A172 (cell line): ENCODE results near the gene SEMA3C. TPM values are rescaled to one million over a fixed set of nuclear protein-coding genes. Genes with fewer than 3 reads are reported as not detected.
A peak's percentile ranks its signal among the peaks of the same experiment; 100 is the strongest.

Source experiments
- DNase-seq: peaks from one replicate; pipeline ENCODE4 v3.0.0-alpha.2; 2015; ENCODE audit warnings: low spot score
- total RNA-seq: library from RNA; depleted of rRNA; stranded (reverse); fragments of >200 nt; shearing (Covaris generic); gene quantifications from 2 replicates; pipeline ENCODE4 v1.2.3, GENCODE V29; 2014

The SEMA3C gene
- total RNA-seq, 1 experiment from 2014 or later = 268 TPM

DNA sequence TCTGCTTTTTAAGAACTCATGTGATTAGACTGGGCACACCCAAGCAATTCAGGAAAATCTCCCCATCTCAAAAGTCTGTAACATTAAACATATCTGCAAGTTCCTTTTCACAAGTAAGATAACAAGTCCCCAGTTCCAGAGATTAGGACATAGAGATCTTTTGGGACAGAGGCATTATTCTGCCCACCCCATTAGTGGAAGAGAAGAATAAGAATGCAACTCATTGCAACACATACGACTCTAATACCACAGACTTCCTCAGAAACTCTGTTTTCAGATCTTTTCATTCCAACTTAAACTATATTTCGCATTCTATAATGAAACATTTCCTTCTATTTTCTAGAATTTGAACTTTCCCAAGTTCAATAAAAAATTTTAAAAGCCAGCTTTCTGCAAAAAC lies 137.7 kb downstream of the SEMA3C start:
- no peak for DNase-seq

- DNase-seq = no peak
Measured at GRCh38 chr7:80779456-80779855, 139.4 kb downstream of the SEMA3C start.

GRCh38 chr7:80775897-80776296 lies 143.0 kb downstream of the SEMA3C start:
- no peak for DNase-seq

- DNase-seq = no peak
Measured at GRCh38 chr7:80775482-80775881, 143.4 kb downstream of the SEMA3C start.

- DNase-seq = no peak
Measured at GRCh38 chr7:80774843-80775242, 144.0 kb downstream of the SEMA3C start.

- no peak for DNase-seq
Measured at GRCh38 chr7:80773787-80774508, 144.9 kb downstream of the SEMA3C start.

- no peak for DNase-seq
Measured at GRCh38 chr7:80772347-80772993, 146.4 kb downstream of the SEMA3C start.

GRCh38 chr7:80771523-80771922 lies 147.3 kb downstream of the SEMA3C start:
- DNase-seq = peak; percentile 66

DNA sequence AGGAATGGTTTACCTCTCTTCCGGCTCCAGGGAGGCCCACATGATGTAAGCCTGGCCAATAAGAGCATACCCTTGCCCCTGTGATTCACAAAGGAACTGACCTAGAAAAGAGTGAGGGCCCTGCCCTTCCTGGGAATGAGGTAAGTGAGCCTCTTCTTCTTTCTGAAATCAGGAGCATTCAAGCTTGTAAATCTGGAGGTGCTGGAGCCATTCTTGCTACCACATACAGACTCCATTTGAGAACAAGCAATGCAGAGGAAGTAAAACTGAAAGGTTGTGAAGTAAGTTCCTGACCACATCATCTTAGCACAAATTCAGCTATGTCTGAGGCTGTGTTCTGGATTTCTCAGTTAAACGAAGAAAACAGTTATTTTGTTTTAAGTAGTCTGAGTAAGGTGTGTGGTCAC lies 148.2 kb downstream of the SEMA3C start:
- peak; percentile 51 for DNase-seq

- peak; percentile 84 for DNase-seq
Measured at GRCh38 chr7:80770061-80770460, 148.8 kb downstream of the SEMA3C start.

GRCh38 chr7:80768756-80769155 lies 150.1 kb downstream of the SEMA3C start:
- no peak for DNase-seq

DNA sequence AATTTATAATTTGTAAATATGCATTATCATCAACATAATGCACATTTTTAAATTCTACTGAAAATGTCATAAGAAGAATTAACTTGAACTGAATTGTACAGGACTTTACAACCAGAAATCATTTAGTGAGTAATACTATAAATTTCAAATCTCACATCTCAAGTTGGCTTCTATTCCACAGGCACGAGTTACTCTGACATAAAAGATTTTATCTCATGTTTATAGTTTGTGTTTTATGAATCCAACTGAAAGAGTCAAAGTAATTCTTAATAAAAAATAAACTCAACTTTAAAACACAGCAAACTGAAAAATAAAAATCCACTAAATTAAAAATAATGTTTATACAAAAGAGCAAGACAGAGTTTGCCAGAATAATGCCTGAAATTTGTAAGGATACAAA lies 151.2 kb downstream of the SEMA3C start:
- no peak for DNase-seq

DNA sequence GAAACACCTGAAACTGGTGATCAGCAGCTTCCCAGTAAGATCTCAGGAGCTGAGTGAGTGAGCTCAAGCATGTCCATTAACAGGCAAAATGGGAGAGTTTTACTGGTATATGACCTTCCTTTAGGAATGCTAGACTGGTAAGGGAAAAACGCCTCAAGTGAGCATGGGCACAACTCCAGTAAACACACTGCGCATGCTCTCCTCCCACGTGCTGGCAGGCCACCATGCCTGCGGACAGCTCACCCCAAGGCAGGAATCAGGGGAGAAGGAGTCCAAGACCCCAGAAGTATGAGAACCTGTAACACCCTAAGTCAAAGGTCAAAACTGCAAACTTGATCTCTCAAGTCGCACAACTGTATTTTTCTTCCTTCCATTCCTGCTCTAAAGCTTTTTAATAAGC lies 152.1 kb downstream of the SEMA3C start:
- DNase-seq = no peak

DNA sequence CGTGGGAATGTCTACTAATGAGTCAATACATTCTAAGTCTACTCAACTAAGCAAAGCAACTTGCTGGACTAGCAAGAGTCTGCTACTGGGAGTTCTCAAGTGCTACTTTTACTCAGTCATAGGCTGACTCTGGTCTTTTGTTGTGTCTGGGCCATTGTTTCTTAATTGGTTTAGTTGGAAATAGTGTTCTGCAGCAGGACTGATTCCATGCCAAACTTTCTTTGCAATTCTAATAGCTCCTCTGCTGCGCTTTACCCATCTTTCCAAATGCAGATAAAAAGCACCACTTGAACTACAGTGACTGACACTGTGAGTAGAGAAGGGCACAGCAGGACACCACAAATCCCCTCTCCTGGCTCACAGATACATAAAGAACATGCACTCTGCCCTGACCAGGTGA lies 154.7 kb downstream of the SEMA3C start:
- no peak for DNase-seq

- no peak for DNase-seq
Measured at GRCh38 chr7:80763704-80764103, 155.1 kb downstream of the SEMA3C start.

- DNase-seq = no peak
Measured at GRCh38 chr7:80763289-80763688, 155.6 kb downstream of the SEMA3C start.

DNA sequence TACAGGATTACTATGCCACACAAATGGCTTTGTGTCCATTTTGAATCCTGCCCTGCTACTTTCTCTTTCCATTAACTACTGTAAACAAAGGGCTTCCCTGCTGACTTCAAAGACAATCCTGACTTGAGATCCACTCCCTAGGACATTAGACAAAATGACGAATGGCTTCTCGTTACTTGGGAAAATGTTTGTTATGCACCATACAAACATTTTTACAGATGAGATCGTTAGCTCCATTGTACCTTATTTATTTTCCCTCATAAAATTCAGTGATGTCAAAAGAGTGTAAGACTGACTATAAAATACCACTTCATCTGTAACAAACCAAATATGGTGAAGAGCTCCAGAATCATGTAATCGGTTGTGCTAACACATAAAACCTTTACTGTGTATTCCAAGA lies 158.6 kb downstream of the SEMA3C start:
- DNase-seq = peak; percentile 60

- DNase-seq = no peak
Measured at GRCh38 chr7:80752954-80753690, 165.7 kb downstream of the SEMA3C start.

DNA sequence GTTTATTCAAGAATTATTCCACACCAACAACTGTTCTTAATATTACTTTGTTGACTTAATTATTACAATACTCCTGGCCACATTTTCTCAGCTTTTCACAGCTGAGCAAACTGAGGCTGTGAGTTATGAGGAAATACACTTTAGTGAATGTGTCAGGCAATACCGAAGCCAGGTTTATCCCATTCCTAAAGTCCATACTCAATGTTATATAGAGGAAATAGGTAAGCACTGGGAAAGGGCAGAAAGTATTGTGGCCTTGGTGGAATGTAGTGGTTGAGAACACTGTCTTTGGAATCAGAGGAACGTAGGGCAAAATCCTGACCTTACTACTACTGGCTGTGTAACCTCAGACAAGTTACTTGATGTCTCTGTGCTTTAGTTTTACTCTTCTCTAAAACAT lies 169.6 kb downstream of the SEMA3C start:
- no peak for DNase-seq

DNA sequence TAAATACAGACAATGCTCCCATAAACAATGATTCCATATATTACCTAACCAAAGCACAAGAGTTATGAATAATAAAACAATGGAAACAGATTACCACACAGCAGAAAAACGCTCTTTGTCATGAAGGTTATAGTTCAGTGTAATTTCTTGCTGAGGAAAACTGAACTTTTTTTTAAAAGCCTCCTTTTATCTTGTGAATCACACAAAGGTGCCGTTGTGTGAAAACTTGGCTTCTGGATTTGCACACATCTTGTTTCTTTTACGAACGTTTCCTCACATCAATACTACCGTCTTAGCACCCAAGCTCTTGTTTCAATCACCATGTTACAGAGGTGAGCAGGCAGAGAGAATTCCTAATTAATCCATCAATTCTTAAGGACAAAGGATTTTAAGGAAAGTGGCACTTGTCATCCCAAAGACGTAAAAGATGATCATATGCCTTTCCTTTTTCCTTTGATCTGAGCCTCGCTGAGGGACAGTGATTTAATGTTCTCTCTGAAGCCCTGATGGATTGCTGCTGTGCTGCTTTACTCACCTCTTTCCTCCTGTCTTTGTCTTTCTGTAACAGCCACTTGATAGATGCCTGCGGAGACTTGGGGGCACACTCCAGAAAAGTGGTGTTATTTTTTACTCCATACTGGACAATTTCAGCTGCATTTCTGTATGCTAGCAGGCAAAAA lies 170.3 kb downstream of the SEMA3C start:
- peak; percentile 47 for DNase-seq

DNA sequence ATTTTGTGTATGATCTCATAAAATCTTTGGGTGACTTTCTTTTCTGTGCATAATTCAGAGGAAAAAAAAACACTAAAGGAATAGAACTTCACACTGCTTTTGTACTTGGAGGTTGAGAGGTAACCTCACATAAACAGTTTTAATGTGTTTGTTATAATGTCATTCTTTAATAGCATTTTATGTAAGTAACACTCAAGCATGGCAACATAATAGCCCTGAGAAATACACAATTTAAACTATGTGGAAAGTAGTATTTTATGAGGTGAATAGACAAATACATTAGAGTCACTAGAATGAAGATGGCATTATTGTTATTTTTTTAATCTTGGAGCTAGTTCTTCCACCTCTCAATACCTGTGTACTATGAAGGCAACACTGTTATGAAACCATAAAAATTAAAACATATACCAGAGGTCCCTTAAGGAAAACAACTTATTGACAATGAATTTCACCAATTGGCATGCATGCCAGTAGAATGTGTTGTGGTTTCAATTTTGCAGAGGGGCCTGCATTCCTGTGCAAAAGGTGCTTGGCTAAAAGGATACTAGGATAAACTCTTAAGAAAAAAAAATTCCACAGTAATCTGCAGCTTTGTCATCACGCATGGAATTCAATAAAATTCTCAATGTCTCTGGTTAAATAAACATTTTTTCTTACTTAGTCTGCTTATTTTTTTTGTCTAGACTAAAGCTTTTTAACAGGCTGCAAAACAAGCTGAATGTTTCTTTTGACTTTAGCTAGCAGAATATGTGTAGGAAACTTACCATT lies 177.9 kb downstream of the SEMA3C start:
- peak; percentile 77 for DNase-seq
